Measurements from ENCODE around the gene BAG5.

Gene BAG5

DNA sequence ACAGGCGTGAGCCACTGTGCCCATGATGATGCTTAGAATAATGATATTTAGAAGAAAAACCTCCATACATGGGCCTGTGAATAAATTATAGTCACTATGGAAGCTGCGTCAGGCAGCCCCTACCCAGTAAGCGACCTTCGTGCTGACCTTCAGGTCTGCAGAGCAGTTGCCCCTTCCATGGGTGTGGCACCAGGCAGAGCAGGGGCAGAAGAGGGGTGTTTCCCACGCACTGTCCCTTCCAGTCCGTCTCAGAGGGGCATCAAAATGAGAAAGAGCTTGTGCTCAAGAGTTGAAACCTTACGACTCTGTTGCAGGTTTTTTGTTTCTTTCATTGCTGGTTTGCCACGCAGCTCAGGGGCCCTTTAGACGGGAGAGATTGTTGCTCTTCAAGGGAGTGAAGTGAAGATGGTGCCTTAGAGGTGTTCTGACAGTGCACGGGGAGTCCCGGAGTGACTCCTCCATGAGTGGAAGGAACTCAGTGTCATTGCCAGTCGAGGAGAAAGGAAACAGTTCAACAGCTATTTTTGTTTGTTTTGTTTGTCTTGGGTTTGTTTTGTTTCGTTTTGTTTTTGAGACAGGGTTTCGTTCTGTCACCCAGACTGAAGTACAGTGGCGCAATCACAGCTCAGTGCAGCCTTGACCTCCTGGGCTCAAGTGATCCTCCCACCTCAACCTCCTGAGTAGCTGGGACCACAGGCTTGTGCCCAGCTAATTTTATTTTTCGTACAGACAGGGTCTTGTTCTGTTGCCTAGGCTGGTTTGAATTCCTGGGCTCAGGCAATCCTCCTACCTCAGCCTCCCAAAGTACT is 53.7 kb downstream of the BAG5 start:
- no peak for DNase-seq (ENCODE audit: low read depth)

DNA sequence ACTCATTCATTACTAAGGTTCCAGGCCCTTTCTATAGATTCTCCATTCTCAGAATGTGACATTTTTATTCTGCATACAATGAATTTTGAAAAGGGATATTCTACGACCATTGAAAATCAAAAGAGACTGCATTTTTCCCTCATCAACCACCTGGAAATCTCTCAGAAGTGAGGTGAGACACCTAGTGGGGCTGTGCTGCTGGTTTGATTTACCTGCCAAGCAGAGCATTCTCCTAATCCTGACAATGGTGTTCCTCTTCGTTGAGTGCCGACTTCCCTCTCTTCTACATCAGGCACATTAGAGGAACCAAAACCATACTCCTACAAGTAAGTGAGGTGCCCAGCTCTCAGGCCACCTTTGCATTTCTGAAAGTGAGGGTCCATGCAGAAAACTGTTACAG is 54.7 kb downstream of the BAG5 start:
- DNase-seq (ENCODE audit: low read depth), result no peak

Data from non-pigmented ciliary epithelial cell (primary cell).